ENCODE measurements around the gene ADAMTS16.

GRCh38 chr5:5314626-5315025, 174.5 kb downstream of the ADAMTS16 start:
- TF ChIP-seq CTCF (IDR thresholded peaks at IDR 0.05; ENCODE audit: low read length) (no peak), EZH2 (IDR thresholded peaks at IDR 0.05; ENCODE audit: borderline replicate concordance, low read length) (no peak)
